ENCODE data around the gene BIRC7.

BIRC7 gene

GRCh38 chr20:63278661-63279060 is 43.0 kb downstream of the BIRC7 start:
- peaks cover 47 to 92% (median 80%) of the 10 kb centered on the region in 11 experiments for H3K36me3 ChIP-seq
- peak overlapping the region in 5 of 11 experiments; percentile 7 to 39 (median 13); a peak in 5 of 22 replicates for H3K27ac ChIP-seq
- H3K4me2 ChIP-seq, result peak overlapping the region; percentile 13 to 98 (median 66); a peak in 19 of 22 replicates

GRCh38 chr20:63279931-63280330 is 44.2 kb downstream of the BIRC7 start:
- Histone ChIP-seq H3K4me2 (peak overlapping the region in 8 of 11 experiments; percentile 83 to 98 (median 93); a peak in 15 of 22 replicates), H3K9ac (peak overlapping the region in 3 of 11 experiments; percentile 43 to 78 (median 51); a peak in 7 of 22 replicates)

More at GRCh38 chr20:63278661-63279060, 43.0 kb downstream of the BIRC7 start:
- Histone ChIP-seq H3K9me3 (replicated peaks in 1 of 11) (no peaks in the 10 kb centered on the region), H4K20me1 (peaks cover 50 to 100% (median 98%) of the 10 kb centered on the region in 11 experiments), H3K4me3 (no peak overlapping the region), H3K4me1 (peaks cover 63 to 79% (median 77%) of the 10 kb centered on the region in 10 experiments), H3K9ac (peak overlapping the region in 9 of 11 experiments; percentile 4 to 47 (median 13); a peak in 8 of 22 replicates), H3K27me3 (no peaks in the 10 kb centered on the region)
- no peak for TF ChIP-seq Cebpa-rat (IDR thresholded peaks at IDR 0.05)

GRCh38 chr20:63280371-63280770 is 44.7 kb downstream of the BIRC7 start:
- peaks cover 66 to 82% (median 79%) of the 10 kb centered on the region in 10 experiments for H3K4me1 ChIP-seq
- peaks cover 47 to 89% (median 77%) of the 10 kb centered on the region in 11 experiments for H3K36me3 ChIP-seq
- H3K9me3 ChIP-seq (replicated peaks in 1 of 11), result no peaks in the 10 kb centered on the region
- TF ChIP-seq Cebpa-rat (IDR thresholded peaks at IDR 0.05), result no peak
- 0 out of 20 replicates have a peak overlapping the region, but pooled peaks of 1 of the 10 experiments have one; percentile 5 for H3K4me3 ChIP-seq
- H3K27ac ChIP-seq, result no peak overlapping the region
- H3K27me3 ChIP-seq, result no peaks in the 10 kb centered on the region
- peak overlapping the region in 9 of 11 experiments; percentile 83 to 98 (median 93); a peak in 18 of 22 replicates for H3K4me2 ChIP-seq
- peaks cover 35 to 100% (median 90%) of the 10 kb centered on the region in 11 experiments for H4K20me1 ChIP-seq
- H3K9ac ChIP-seq, result peak overlapping the region in 5 of 11 experiments; percentile 11 to 78 (median 51); a peak in 9 of 22 replicates

More at GRCh38 chr20:63279931-63280330, 44.2 kb downstream of the BIRC7 start:
- Histone ChIP-seq H3K27me3 (no peaks in the 10 kb centered on the region), H3K4me3 (no peak overlapping the region), H3K27ac (no peak overlapping the region), H3K4me1 (peaks cover 64 to 80% (median 78%) of the 10 kb centered on the region in 10 experiments), H4K20me1 (peaks cover 39 to 100% (median 93%) of the 10 kb centered on the region in 11 experiments), H3K36me3 (peaks cover 47 to 89% (median 80%) of the 10 kb centered on the region in 11 experiments), H3K9me3 (replicated peaks in 1 of 11) (no peaks in the 10 kb centered on the region)
- TF ChIP-seq Cebpa-rat (IDR thresholded peaks at IDR 0.05), result no peak

- Histone ChIP-seq H3K4me2 (peak overlapping the region; percentile 10 to 98 (median 92); a peak in 20 of 22 replicates), H3K27ac (peak overlapping the region in 2 of 11 experiments; percentile 23 to 34; a peak in 3 of 22 replicates), H3K4me1 (peaks cover 72 to 89% (median 86%) of the 10 kb centered on the region in 10 experiments), H3K27me3 (no peaks in the 10 kb centered on the region), H3K4me3 (0 out of 20 replicates have a peak overlapping the region, but pooled peaks of 1 of the 10 experiments have one; percentile 5), H3K9me3 (replicated peaks in 1 of 11) (no peaks in the 10 kb centered on the region), H4K20me1 (peaks cover 33 to 100% (median 90%) of the 10 kb centered on the region in 11 experiments), H3K36me3 (peaks cover 46 to 89% (median 77%) of the 10 kb centered on the region in 11 experiments), H3K9ac (peak overlapping the region in 6 of 11 experiments; percentile 22 to 78 (median 47); a peak in 9 of 22 replicates)
- no peak for TF ChIP-seq Cebpa-rat (IDR thresholded peaks at IDR 0.05)
Observed at GRCh38 chr20:63280929-63281545, 45.3 kb downstream of the BIRC7 start.

- Histone ChIP-seq H3K4me1 (peaks cover 72 to 97% (median 96%) of the 10 kb centered on the region in 10 experiments), H3K9ac (peak overlapping the region in 5 of 11 experiments; percentile 22 to 78 (median 51); a peak in 7 of 22 replicates), H3K27ac (peak overlapping the region in 2 of 11 experiments; percentile 23 to 34; a peak in 3 of 22 replicates), H3K36me3 (peaks cover 44 to 87% (median 75%) of the 10 kb centered on the region in 11 experiments), H4K20me1 (peaks cover 27 to 100% (median 88%) of the 10 kb centered on the region in 11 experiments; a peak in 20 of 22 replicates), H3K27me3 (no peaks in the 10 kb centered on the region), H3K9me3 (replicated peaks in 1 of 11) (no peaks in the 10 kb centered on the region), H3K4me3 (peak overlapping the region in 1 of 10 experiments; percentile 61; a peak in 1 of 20 replicates), H3K4me2 (peak overlapping the region; percentile 44 to 98 (median 92); a peak in 21 of 22 replicates)
- TF ChIP-seq Cebpa-rat (IDR thresholded peaks at IDR 0.05), result no peak
Observed at GRCh38 chr20:63281742-63282665, 46.3 kb downstream of the BIRC7 start.

GRCh38 chr20:63282946-63283345 is 47.2 kb downstream of the BIRC7 start:
- Histone ChIP-seq H3K27ac (peak overlapping the region in 3 of 11 experiments; percentile 4 to 79 (median 69); a peak in 3 of 22 replicates), H3K27me3 (no peaks in the 10 kb centered on the region), H4K20me1 (peaks cover 21 to 100% (median 81%) of the 10 kb centered on the region in 11 experiments; a peak in 20 of 22 replicates), H3K9me3 (replicated peaks in 1 of 11) (no peaks in the 10 kb centered on the region), H3K9ac (peak overlapping the region in 4 of 11 experiments; percentile 72 to 78 (median 76); a peak in 10 of 22 replicates), H3K4me3 (peak overlapping the region in 2 of 10 experiments; percentile 52 to 61; a peak in 2 of 20 replicates), H3K4me2 (peak overlapping the region; percentile 62 to 98 (median 92)), H3K4me1 (peaks cover 65 to 100% (median 96%) of the 10 kb centered on the region in 10 experiments), H3K36me3 (peaks cover 44 to 87% (median 75%) of the 10 kb centered on the region in 11 experiments)
- no peak for TF ChIP-seq Cebpa-rat (IDR thresholded peaks at IDR 0.05)

- no peak for TF ChIP-seq Cebpa-rat (IDR thresholded peaks at IDR 0.05)
- Histone ChIP-seq H3K27ac (peak overlapping the region in 6 of 11 experiments; percentile 4 to 79 (median 70); a peak in 6 of 22 replicates), H3K36me3 (peaks cover 44 to 87% (median 75%) of the 10 kb centered on the region in 11 experiments), H4K20me1 (peaks cover 25 to 100% (median 79%) of the 10 kb centered on the region in 11 experiments; a peak in 20 of 22 replicates), H3K4me1 (peaks cover 60 to 100% (median 96%) of the 10 kb centered on the region in 10 experiments), H3K4me2 (peak overlapping the region; percentile 62 to 98 (median 92)), H3K9ac (peak overlapping the region in 8 of 11 experiments; percentile 35 to 78 (median 69); a peak in 15 of 22 replicates), H3K27me3 (no peaks in the 10 kb centered on the region), H3K4me3 (peak overlapping the region in 7 of 10 experiments; percentile 45 to 61 (median 53); a peak in 10 of 20 replicates), H3K9me3 (replicated peaks in 1 of 11) (no peaks in the 10 kb centered on the region)
Observed at GRCh38 chr20:63283397-63284082, 47.8 kb downstream of the BIRC7 start.

Measured in BLaER1 treated with 17β-estradiol and CSF1 and Interleukin-3, amounts not matched to agents 10 nM and 100 nM (cell line).